Mesendoderm (in vitro differentiated cells): ENCODE measurements around the gene PLOD3.

Experiments used
- DNase-seq: peaks from one replicate; pipeline ENCODE4 v3.0.0; 2013
- H2AK5ac ChIP-seq: 2 replicates; pipeline ENCODE4 v1.6.1; 2013; ENCODE audit warnings: low read length, inconsistent platforms
- H2BK120ac ChIP-seq: 2 replicates; pipeline ENCODE4 v1.6.1; 2013; ENCODE audit warnings: low read depth, mild to moderate bottlenecking, low read length, moderate library complexity, mixed read lengths
- H2BK15ac ChIP-seq: replicated peaks from 2 replicates; pipeline ENCODE4 v1.6.1; 2013; ENCODE audit warnings: low read depth, mild to moderate bottlenecking, moderate library complexity
- H2BK5ac ChIP-seq: 2 replicates; pipeline ENCODE4 v1.6.1; 2013; ENCODE audit warnings: low read length, inconsistent platforms
- H3K18ac ChIP-seq: 2 replicates; pipeline ENCODE4 v1.6.1; 2013; ENCODE audit warnings: mild to moderate bottlenecking, low read length, mixed read lengths
- H3K23ac ChIP-seq: one replicate; pipeline ENCODE4 v1.6.1; 2013; ENCODE audit warnings: low read length
- H3K27ac ChIP-seq: 2 replicates; pipeline ENCODE4 v1.5.1; 2013; ENCODE audit warnings: low read depth, mild to moderate bottlenecking, inconsistent platforms, low read length, moderate library complexity
- H3K27me3 ChIP-seq: 2 replicates; pipeline ENCODE4 v1.6.1; 2013; ENCODE audit warnings: low read length, control low read depth, mild to moderate bottlenecking, inconsistent platforms; ENCODE audit not compliant: insufficient read depth, poor library complexity
- H3K36me3 ChIP-seq: 2 replicates; pipeline ENCODE4 v1.6.1; 2013; ENCODE audit warnings: low read length, inconsistent platforms; ENCODE audit not compliant: control insufficient read depth, insufficient read depth
- H3K4ac ChIP-seq: one replicate; pipeline ENCODE4 v1.6.1; 2013; ENCODE audit warnings: low read depth, mild to moderate bottlenecking, low read length, moderate library complexity
- H3K4me1 ChIP-seq: 2 replicates; pipeline ENCODE4 v1.6.1; 2013; ENCODE audit warnings: low read depth, low read length, inconsistent platforms; ENCODE audit not compliant: control insufficient read depth
- H3K4me2 ChIP-seq: 2 replicates; pipeline ENCODE4 v1.6.1; 2013; ENCODE audit warnings: low read length
- H3K4me3 ChIP-seq: 2 replicates; pipeline ENCODE4 v1.5.1; 2013; ENCODE audit warnings: mild to moderate bottlenecking, low read length
- H3K56ac ChIP-seq: one replicate; pipeline ENCODE4 v1.6.1; 2013; ENCODE audit warnings: low read length
- H3K79me1 ChIP-seq: 2 replicates; pipeline ENCODE4 v1.6.1; 2013; ENCODE audit warnings: low read length, inconsistent platforms
- H3K79me2 ChIP-seq: 2 replicates; pipeline ENCODE4 v1.6.1; 2013; ENCODE audit warnings: mild to moderate bottlenecking, low read length; ENCODE audit not compliant: control insufficient read depth, insufficient read depth
- H3K9ac ChIP-seq: 2 replicates; pipeline ENCODE4 v1.6.1; 2013; ENCODE audit warnings: low read length, inconsistent platforms
- H4K5ac ChIP-seq: one replicate; pipeline ENCODE4 v1.6.1; 2013; ENCODE audit warnings: low read length
- H4K8ac ChIP-seq: one replicate; pipeline ENCODE4 v1.6.1; 2013; ENCODE audit warnings: low read depth, mild to moderate bottlenecking, control low read depth, low read length, moderate library complexity
- WGBS: extraction: QIAGEN DNeasy Blood & Tissue Kit; methylation state at CpG from one replicate; pipeline ENCODE4 v1.1.7; 2013; ENCODE audit warnings: low lambda C conversion rate, missing lambda C conversion rate; ENCODE audit not compliant: insufficient coverage; ENCODE audit errors: extremely low coverage; 5-methylcytosine and 5-hydroxymethylcytosine counted together
- small RNA-seq: library from polyadenylated mRNA; stranded (forward); fragments of <200 nt; extraction: miRNeasy Mini kit (QIAGEN cat#:217004); gene quantifications from one replicate; pipeline ENCODE3, GENCODE V24; 2013; ENCODE audit not compliant: insufficient read depth

PLOD3 gene

GRCh38 chr7:101156277-101156676, 61.1 kb downstream of the PLOD3 start:
- H3K36me3 ChIP-seq, result no peaks in the 10 kb centered on the region
- no peaks in the 10 kb centered on the region for H3K79me1 ChIP-seq
- no peak overlapping the region for H2BK5ac ChIP-seq
- no peak overlapping the region for H2AK5ac ChIP-seq
- H3K4me1 ChIP-seq, result peaks cover 3% of the 10 kb centered on the region
- H3K27me3 ChIP-seq, result no peaks in the 10 kb centered on the region
- DNase-seq, result peak; percentile 61
- no CpG with 5 or more reads among the region's 6 CpGs for WGBS
- no peak overlapping the region for H3K27ac ChIP-seq
- H4K8ac ChIP-seq, result no peak overlapping the region
- no peaks in the 10 kb centered on the region for H3K79me2 ChIP-seq
- no peak overlapping the region for H2BK15ac ChIP-seq
- no peak overlapping the region for H3K4me3 ChIP-seq
- H2BK120ac ChIP-seq, result no peak overlapping the region
- H3K9ac ChIP-seq, result no peak overlapping the region
- no peak overlapping the region for H3K4me2 ChIP-seq
- H3K56ac ChIP-seq, result peak overlapping the region; percentile 42
- no peak overlapping the region for H3K18ac ChIP-seq
- no peak overlapping the region for H3K23ac ChIP-seq
- H4K5ac ChIP-seq, result no peak overlapping the region
- H3K4ac ChIP-seq, result no peak overlapping the region

Small RNAs within 50 kb of the gene (small RNA-seq; reads per million reads assigned to genes)
- 0.54 reads per million for gene MIR4653
